ENCODE data around the gene SH3RF1. TPM values are rescaled to one million over a fixed set of nuclear protein-coding genes. Genes with fewer than 3 reads are reported as not detected.

Gene SH3RF1
- total and polyA plus RNA-seq, 2 of the 8 experiments (the other 6 are each of a cell fraction or from before 2014, with no cell fraction given), result 6.9 to 15.1 TPM

DNA sequence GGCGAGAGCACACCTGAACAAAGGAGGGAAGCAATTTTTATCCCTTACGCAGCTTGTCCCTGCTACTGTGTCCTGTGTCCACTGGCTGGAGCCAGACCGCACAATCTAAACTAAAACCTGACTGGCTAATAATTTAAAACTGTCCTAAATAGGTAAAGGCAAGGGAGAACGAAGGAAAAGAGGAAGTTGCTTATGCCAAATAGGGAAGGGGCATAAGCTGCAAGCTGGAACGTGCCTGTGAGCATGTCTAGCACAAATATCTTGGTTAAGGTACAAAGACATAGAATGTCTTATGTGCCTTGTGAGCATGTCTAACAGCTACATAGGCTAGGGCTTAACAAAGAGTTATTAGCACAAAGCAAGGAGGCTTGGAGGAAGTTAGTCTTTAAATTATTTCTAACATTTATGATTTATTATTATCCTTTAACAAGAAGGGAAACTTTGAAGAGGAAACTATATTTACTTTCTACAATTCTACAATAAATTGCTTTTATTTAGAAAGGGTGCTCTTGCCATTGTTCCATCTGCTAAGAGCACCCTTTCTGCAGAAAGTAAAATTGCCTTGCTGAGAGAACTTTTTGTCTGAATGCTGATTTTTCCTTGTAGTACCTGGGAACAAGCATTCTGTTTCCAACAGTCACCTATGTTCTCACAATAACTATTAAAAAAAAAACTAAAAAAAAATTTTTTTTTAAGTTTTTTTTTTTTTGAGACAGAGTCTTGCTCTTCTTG, 180.1 kb downstream of the SH3RF1 start:
- no peak overlapping the region for H3K4me3 ChIP-seq (ENCODE audit: extremely low read depth in 1 of 4, insufficient read depth in 2 of 4, low read depth in 3 of 4, low read length in 4 of 4)
- FAIRE-seq, result no peak
- H3K14ac ChIP-seq (ENCODE audit: insufficient read length), result no peak overlapping the region
- ChIA-PET CTCF (ENCODE audit: partially characterized antibody) (interaction anchor here (0.6 kb wide), 1 partner anchor 21 kb away, joined by 4 read pairs; no protein-coding TSS in a partner anchor), POLR2A (ENCODE audit: partially characterized antibody) (no interaction called here)
- no peaks in the 10 kb centered on the region for H3K9me3 ChIP-seq (ENCODE audit: insufficient read depth in 2 of 2, low read depth in 1 of 2, low read length in 1 of 2)
- no peak overlapping the region for H3K4ac ChIP-seq (replicated peaks; ENCODE audit: insufficient read length, low read depth, low read length)
- H3K23me2 ChIP-seq (ENCODE audit: low read depth, low read length), result no peaks in the 10 kb centered on the region
- H4K5ac ChIP-seq (ENCODE audit: insufficient read length, low read depth, low read length), result no peak overlapping the region
- H2BK15ac ChIP-seq (ENCODE audit: low read length), result no peak overlapping the region
- H2BK5ac ChIP-seq (ENCODE audit: low read depth, low read length), result no peak overlapping the region
- no peak overlapping the region for H2BK20ac ChIP-seq (ENCODE audit: low read length)
- H3K79me2 ChIP-seq (ENCODE audit: control insufficient read depth in 1 of 2, insufficient read depth in 2 of 2, low read length in 2 of 2), result no peaks in the 10 kb centered on the region
- H2AFZ ChIP-seq (ENCODE audit: low read length), result no peak overlapping the region
- H3K4me2 ChIP-seq (ENCODE audit: insufficient read depth in 1 of 2, low read depth in 2 of 2, low read length in 2 of 2), result no peak overlapping the region
- no peak for DNase-seq (ENCODE audit: low read depth in 1 of 2, low spot score in 2 of 2)
- no peak overlapping the region for H4K91ac ChIP-seq (replicated peaks; ENCODE audit: insufficient read length, low read length)
- H2BK120ac ChIP-seq (replicated peaks; ENCODE audit: low read depth, low read length), result no peak overlapping the region
- H2AK5ac ChIP-seq (ENCODE audit: low read depth, low read length), result no peak overlapping the region
- H3K18ac ChIP-seq (ENCODE audit: extremely low read depth, low read length), result no peak overlapping the region
- H3K79me1 ChIP-seq (ENCODE audit: low read depth, low read length), result no peaks in the 10 kb centered on the region
- H3K36me3 ChIP-seq (ENCODE audit: control insufficient read depth in 2 of 4, insufficient read depth in 4 of 4, low read length in 3 of 4), result peaks cover 0 to 8% (median 2%) of the 10 kb centered on the region in 4 experiments; a peak in 3 of 8 replicates
- 89% methylated on average over 5 of the region's 5 CpGs; no CpG with 5 or more reads in 1 of the 2 experiments for WGBS, 2 experiments (ENCODE audit: extremely low coverage in 1 of 2, insufficient coverage in 1 of 2, insufficient read length in 1 of 2, insufficient replicate concordance in 2 of 2, low coverage in 1 of 2, low lambda C conversion rate in 2 of 2, missing lambda C conversion rate in 1 of 2)
- H2BK12ac ChIP-seq (ENCODE audit: low read depth, low read length), result no peak overlapping the region
- no peaks in the 10 kb centered on the region for H4K20me1 ChIP-seq (replicated peaks in 1 of 2; ENCODE audit: control insufficient read depth in 1 of 2, insufficient read depth in 2 of 2, low read length in 2 of 2)
- H3K9ac ChIP-seq (replicated peaks in 1 of 4; ENCODE audit: extremely low read depth in 1 of 4, low read depth in 3 of 4, low read length in 3 of 4), result no peak overlapping the region
- no peak overlapping the region for H4K8ac ChIP-seq (ENCODE audit: extremely low read depth, insufficient read depth, low read length)
- no peak overlapping the region for H3K56ac ChIP-seq (replicated peaks; ENCODE audit: insufficient read length, low read depth, low read length)
- TF ChIP-seq HDAC2 (IDR thresholded peaks at IDR 0.05; ENCODE audit: borderline replicate concordance in 1 of 2, low read depth in 2 of 2, low read length in 2 of 2) (no peak), MAFK (IDR thresholded peaks at IDR 0.05; ENCODE audit: low read depth, low read length) (no peak), JUND (IDR thresholded peaks at IDR 0.05; ENCODE audit: low read length) (no peak), CEBPB (IDR thresholded peaks at IDR 0.05; ENCODE audit: low read depth, low read length) (no peak), BCL11A (IDR thresholded peaks at IDR 0.05; ENCODE audit: low read depth in 2 of 2, low read length in 2 of 2) (no peak), JUN (IDR thresholded peaks at IDR 0.05; ENCODE audit: low read depth, low read length) (no peak), SIX5 (IDR thresholded peaks at IDR 0.05; ENCODE audit: low read depth, low read length) (no peak)
- TF ChIP-seq, protein P1, sequence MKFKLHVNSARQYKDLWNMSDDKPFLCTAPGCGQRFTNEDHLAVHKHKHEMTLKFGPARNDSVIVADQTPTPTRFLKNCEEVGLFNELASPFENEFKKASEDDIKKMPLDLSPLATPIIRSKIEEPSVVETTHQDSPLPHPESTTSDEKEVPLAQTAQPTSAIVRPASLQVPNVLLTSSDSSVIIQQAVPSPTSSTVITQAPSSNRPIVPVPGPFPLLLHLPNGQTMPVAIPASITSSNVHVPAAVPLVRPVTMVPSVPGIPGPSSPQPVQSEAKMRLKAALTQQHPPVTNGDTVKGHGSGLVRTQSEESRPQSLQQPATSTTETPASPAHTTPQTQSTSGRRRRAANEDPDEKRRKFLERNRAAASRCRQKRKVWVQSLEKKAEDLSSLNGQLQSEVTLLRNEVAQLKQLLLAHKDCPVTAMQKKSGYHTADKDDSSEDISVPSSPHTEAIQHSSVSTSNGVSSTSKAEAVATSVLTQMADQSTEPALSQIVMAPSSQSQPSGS (IDR thresholded peaks at IDR 0.05; ENCODE audit: low read length), result no peak
- H3K27me3 ChIP-seq (replicated peaks in 1 of 4; ENCODE audit: control insufficient read depth in 3 of 4, extremely low read depth in 1 of 4, insufficient read depth in 3 of 4, low read length in 3 of 4), result no peaks in the 10 kb centered on the region
- H3K4me1 ChIP-seq (replicated peaks in 1 of 4; ENCODE audit: control insufficient read depth in 3 of 4, insufficient read depth in 4 of 4, low read length in 3 of 4), result no peaks in the 10 kb centered on the region
- H3K23ac ChIP-seq (ENCODE audit: insufficient read length), result no peak overlapping the region
- no peak overlapping the region for H3K27ac ChIP-seq (ENCODE audit: low read depth, low read length)
